GM21447 (cell line): ENCODE measurements around the gene RMND5B.
A peak's percentile ranks its signal among the peaks of the same experiment; 100 is the strongest.
"Not testable (repeated sequence)": the region's sequence is repeated elsewhere in the genome, so short reads cannot be mapped to it uniquely, and the experiment has no call there.

Source experiments
- ATAC-seq: cut with Tn5 transposase; IDR thresholded peaks from one replicate; pipeline ENCODE4 v1.9.1; 2021; ENCODE audit not compliant: unreplicated experiment

The RMND5B gene, protein sequence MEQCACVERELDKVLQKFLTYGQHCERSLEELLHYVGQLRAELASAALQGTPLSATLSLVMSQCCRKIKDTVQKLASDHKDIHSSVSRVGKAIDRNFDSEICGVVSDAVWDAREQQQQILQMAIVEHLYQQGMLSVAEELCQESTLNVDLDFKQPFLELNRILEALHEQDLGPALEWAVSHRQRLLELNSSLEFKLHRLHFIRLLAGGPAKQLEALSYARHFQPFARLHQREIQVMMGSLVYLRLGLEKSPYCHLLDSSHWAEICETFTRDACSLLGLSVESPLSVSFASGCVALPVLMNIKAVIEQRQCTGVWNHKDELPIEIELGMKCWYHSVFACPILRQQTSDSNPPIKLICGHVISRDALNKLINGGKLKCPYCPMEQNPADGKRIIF

GRCh38 chr5:178130576-178131445 lies at the start of gene RMND5B:
TSS of gene RMND5B (plus strand) at chr5:178131014. CDS start at chr5:178138120, 7,106 bp downstream.
- ATAC-seq, result peak; percentile 77

DNA sequence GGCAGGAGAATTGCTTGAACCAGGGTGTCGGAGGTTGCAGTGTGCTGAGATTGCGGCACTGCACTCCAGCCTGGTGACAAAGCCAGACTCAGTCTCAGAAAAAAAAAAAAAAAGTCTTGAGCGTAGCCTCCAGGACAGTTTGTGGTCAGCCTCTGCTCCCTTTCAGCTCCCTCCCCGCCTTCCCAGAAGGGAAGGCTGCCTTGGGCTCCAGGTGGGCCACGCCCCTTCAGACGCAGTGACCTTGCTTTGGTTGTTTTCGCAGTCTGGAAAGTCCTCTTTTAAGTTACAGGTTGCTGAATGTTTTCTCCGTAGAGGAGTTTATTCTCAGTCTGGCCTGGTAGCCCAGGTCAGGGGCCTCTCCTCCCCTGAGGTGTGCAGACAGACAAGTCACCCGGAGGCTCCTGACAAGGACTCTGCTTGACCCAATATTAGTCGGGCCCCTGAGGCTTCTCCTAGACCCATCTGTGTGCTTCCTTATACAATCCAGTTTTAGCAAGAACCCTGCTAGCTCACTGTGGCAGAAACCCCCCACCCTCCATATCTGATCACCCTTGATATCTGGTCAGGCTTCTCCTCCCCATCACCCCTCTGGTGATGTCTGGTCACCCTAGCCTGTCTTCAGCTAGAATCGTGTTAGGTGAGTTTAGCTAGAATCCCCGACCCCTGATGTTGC lies 49.1 kb upstream of the RMND5B start:
- no peak for ATAC-seq

DNA sequence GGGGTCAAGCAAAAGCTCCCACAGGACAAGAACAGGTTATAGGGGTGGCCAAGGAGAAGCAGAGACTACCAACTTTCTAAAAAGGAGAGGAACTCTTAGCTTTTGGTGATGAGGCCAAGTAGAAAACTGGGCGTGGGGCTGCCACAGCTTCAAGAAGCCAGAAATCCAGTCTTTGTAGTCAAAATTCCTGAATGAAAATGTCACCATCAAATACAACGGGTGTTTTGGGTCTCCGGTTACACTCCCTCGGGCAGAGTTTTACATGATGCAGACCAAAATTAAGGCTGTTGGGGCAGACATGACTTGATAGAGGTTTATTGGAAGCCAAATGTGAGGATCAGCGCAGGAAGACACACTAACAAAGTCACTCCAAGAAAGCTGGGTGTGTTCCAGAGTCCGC lies 46.9 kb upstream of the RMND5B start:
- no peak for ATAC-seq

- no peak for ATAC-seq
These were observed 45.5 kb upstream of the RMND5B start for GRCh38 chr5:178085316-178085715.

DNA sequence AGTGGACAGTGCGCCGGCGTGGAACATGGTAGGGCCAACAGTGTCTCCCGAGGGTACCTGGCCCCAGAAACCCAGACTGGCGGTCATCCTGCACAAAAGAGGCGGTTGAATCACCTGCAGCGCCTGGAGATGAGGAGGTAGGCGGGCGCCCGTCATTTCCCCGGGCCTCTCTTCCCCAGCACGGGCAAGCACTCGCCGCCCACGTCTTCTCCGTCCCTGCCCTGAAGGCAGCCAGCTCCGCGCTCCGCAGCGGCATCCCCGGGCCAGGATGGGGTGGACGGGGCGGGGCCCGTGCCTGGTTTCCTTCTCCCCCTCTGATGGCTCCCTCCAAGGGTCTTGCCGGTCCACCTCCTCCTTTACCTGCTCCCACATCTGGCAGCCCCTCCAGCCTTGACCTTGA lies 44.5 kb upstream of the RMND5B start:
- ATAC-seq, result no peak

DNA sequence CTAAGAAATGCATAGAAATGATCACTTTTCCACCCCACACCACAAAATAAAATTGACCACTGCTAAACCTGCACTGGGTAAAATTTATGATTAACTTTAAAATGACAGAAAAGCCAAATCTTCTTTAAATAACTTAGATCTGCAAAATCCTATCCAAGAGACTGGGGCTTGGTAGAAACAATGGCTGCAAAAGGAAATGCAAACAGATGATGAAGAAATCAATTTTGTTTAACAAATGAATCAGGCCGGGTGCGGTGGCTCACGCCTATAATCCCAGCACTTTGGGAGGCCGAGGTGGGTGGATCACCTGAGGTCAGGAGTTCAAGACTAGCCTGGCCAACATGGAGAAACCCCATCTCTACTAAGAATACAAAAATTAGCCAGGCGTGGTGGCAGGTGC lies 43.6 kb upstream of the RMND5B start:
- ATAC-seq, result not testable (repeated sequence)

GRCh38 chr5:178090856-178091255 lies 40.0 kb upstream of the RMND5B start:
- no peak for ATAC-seq

- ATAC-seq, result no peak
These were observed 37.7 kb upstream of the RMND5B start for GRCh38 chr5:178093134-178093533.

- no peak for ATAC-seq
These were observed 36.5 kb upstream of the RMND5B start for GRCh38 chr5:178094345-178094744.

DNA sequence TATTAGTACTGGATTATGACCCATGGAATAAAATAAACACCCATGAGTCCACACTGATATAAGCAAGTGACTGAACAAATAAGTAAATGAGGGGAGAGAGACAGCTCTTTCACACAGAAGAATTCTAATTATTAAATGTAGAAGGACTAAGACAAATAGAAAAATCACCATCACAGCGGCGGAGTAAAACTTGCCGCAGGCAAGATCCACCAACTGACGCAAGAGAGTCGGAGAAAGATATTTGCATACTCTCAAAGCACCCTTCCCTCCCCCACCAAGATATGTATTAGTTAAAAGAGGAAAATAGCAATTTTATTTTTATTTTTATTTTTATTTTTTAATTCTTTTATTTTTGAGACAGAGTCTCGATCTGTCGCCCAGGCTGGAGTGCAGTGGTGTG lies 32.1 kb upstream of the RMND5B start:
- ATAC-seq, result no peak

GRCh38 chr5:178103612-178104011 lies 27.2 kb upstream of the RMND5B start:
- ATAC-seq, result no peak

DNA sequence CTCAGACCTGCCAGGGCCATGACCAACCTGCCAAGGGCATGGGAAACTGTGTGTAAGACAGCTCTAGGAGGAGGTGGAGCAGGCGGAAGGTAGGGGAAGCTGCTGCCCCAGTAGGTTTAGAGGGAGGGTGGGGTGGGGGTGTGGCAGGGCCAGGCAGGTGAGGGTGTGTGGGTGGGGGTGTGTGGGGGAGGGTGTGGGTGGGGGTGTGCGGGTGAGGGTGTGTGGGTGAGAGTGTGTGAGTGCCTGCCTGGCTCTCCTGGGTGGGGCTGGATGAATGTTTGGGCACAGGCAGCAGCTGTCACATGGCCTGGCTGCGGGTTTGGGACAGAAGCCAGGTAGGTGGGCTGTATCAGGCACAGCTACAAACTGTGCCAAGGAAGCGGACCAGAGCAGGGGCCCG lies 26.3 kb upstream of the RMND5B start:
- ATAC-seq, result no peak

DNA sequence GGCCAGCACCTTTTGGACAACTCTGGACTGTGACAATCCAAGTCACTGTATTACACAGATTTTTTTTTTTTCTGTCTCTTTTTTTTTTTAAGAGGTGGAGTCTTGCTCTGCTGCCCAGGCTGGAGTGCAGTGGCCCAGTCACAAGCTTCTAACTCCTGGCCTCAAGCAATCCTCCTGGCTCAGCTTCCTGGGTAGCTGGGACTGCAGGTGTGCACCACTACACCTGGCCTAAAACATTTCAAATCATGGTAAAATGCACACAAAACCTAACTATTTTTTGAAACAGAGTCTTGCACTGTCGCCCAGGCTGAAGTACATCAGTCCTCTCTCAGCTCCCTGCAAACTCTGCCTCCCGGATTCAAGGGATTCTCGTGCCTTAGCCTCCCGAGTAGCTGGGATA lies 24.7 kb upstream of the RMND5B start:
- ATAC-seq, result no peak

DNA sequence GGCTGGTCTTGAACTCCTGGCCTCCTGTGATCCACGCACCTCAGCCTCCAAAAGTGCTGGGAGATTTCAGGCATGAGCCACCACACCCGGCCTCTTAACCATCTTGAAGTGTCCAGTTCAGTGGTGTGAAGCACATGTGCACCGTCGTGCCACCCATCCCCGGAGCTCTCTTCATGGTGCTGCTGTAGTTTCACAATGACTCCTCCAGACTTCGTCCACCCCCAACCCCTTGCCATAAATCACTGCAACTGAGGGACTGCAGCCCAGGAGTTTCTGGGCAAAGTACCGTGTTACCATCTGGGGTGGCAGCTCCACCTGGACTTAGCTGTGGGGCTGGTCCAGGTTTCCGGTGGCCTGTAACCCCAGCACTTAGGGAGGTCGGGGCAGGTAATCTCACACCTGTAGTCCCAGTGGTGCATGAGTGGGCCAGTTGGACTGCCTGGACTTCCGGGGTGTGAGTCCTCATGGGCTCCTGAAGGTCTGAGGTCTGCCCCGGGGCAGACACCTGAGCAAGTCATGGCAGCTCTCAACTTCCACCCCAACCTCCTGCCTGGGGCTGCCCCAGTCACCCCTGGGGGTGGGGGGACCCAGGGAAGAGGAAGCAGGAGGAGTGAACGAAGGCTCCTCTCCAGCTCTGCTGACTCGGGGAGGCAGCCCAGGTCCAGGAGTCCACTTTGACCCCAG lies 24.1 kb upstream of the RMND5B start:
- ATAC-seq, result peak; percentile 81

GRCh38 chr5:178107756-178108310 lies 23.0 kb upstream of the RMND5B start:
- ATAC-seq, result no peak

DNA sequence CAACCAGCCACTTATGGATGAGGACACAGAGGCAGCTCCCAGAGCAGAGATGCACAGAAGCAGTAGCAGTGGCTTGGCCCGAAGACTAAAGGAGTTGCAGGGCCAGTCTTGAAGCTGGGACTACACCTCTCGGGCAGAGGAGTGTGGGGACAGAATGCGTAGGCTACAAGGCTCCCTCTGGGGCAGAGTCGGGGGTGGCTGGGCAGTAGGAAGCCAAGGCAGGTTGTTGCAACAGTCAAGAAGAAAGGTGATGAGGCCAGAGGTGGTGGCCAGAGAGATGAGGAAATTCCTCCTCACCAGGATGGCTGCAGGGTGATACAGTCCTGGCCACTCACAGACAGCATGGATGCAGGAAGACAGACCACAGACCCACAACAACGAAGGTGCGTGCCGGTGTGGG lies 22.4 kb upstream of the RMND5B start:
- no peak for ATAC-seq

- no peak for ATAC-seq
These were observed 21.8 kb upstream of the RMND5B start for GRCh38 chr5:178108966-178109365.

GRCh38 chr5:178110511-178110910 lies 20.3 kb upstream of the RMND5B start:
- no peak for ATAC-seq

GRCh38 chr5:178111925-178112324 lies 18.9 kb upstream of the RMND5B start:
- no peak for ATAC-seq

GRCh38 chr5:178112545-178112944 lies 18.3 kb upstream of the RMND5B start:
- no peak for ATAC-seq
